GM18951 (cell line): ENCODE results near the gene NXNL2.

Experiments
- POLR2A ChIP-seq: IDR thresholded peaks from 4 replicates; pipeline ENCODE4 v1.6.1; 2011; ENCODE audit warnings: mild to moderate bottlenecking; ENCODE audit not compliant: insufficient read length, insufficient read depth; ENCODE audit errors: extremely low read depth
- in situ Hi-C: fragments of 300-500 bp; cut with MboI; formaldehyde crosslinking; loops from one replicate; pipeline ENCODE4 v1.12.0; 2022; ENCODE audit warnings: low sequenced_read_pairs, mixed read lengths, inconsistent platforms; ENCODE audit not compliant: unreplicated experiment

Gene NXNL2

DNA sequence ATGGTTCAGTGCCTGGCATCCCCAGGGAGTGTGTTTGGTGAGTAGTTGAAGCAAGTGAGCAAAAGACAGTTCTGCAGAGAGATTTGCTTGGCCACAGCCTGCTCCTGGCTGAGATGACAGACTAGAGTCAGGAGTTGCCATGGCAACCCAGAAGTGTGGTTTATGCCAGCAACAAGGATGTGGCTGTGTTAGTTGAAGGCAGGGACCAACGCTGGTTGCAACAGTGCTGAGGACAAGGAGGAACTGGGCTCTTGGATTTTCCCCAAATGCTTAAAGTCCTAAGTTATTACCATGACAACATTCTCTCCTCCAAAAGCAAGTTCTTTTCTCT lies 2.7 kb downstream of the NXNL2 start:
- in situ Hi-C loops: no loop called here
- no peak for TF ChIP-seq POLR2A

DNA sequence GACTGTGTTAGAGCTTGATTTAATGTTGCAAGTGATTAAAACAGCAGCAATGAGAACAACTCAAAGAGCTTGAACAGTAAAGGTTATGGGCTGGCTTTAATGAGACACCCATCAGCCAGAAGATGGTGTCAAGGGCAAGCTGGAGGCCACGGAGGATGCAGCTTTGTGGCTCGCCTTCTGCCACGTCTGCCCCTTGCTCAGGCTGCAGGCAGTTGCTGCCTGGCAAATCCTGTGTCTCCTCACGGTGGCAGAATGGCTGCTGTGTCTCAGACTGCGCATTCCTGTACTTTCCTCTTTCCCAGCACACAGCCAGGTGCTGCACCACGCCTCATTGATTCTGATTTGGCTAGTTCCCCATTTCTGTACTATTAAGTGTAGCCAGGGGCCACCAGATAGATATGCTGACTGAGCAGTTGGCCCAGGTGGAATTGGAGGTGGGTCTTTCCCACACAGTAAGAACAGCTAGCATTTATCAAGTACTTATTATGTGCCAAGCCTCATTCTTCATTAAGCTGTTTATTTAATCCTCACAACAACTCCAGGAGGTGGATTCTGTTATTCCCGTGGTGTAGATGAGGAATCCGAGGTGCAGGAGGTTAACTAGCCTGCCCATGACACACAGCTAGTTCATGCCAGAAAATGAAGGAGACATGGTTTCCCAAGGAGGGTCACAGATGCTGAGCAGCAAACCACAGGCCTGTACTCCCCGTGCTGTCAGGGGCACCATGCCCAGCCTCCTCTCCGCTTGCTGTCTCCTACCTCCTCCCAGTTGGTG lies 3.5 kb downstream of the NXNL2 start:
- no peak for TF ChIP-seq POLR2A
- in situ Hi-C loops: no loop called here

DNA sequence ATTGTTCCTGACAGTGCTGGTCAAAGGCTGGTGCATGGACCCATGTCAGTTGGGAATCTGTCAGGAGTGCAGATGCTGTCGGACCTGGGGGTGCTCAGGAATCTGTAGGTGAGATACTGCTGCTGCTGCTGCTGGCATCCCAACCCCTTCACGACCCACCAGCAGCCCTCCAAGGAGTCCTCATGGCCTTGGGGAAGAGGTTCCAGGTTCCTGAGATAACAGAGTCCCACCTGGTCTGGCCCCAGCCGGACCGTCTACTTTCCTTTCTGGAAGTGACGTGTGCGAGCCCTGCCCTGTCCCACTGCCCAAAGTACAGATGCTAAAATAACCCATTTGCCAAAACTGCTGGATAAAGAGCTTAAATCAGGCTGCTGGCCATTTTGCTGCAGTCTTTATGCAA lies 4.3 kb downstream of the NXNL2 start:
- no peak for TF ChIP-seq POLR2A

DNA sequence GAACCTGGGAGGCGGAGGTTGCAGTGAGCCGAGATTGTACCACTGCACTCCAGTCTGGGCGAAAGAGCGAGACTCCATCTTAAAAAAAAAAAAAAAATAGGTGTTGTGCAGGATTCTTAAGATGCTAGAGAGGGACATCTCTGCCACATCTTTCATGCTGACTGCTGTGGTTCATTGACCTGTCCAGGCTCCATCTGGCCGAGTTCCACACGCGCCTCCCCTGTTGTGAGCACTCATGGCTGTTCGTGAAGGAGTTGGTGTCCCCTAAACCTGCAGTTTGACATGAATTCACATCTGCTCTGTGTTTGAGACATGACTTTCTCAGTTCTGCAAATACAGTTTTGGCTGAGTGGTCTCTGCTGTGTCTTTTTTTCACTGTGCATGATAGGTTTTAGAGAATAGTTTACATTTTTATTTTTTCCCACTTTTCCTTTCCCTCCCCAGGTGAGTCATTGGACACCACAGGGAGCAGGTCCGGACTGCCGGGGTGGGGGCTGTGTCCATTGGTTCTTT lies 5.3 kb downstream of the NXNL2 start:
- TF ChIP-seq POLR2A: no peak
- in situ Hi-C loops: no loop called here

More for the DNA sequence above, 4.3 kb downstream of the NXNL2 start:
- in situ Hi-C loops: no loop called here

DNA sequence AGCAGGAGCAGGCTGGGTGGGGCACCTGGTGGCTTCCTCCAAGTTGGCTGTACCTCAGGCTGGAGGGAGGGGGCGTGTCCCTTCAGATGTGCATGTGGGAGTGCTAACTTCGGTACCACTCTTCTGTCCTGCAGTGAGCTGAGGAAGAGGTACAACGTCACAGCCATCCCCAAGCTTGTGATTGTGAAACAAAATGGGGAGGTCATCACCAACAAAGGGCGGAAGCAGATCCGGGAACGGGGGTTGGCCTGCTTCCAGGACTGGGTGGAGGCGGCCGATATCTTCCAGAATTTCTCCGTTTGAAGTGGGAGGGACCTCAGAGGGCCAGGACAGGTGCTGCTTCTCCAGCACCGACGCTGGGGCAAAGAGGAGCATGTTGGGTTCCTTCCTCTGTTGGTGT lies 9.3 kb downstream of the NXNL2 start:
- no peak for TF ChIP-seq POLR2A
- in situ Hi-C loops: no loop called here

DNA sequence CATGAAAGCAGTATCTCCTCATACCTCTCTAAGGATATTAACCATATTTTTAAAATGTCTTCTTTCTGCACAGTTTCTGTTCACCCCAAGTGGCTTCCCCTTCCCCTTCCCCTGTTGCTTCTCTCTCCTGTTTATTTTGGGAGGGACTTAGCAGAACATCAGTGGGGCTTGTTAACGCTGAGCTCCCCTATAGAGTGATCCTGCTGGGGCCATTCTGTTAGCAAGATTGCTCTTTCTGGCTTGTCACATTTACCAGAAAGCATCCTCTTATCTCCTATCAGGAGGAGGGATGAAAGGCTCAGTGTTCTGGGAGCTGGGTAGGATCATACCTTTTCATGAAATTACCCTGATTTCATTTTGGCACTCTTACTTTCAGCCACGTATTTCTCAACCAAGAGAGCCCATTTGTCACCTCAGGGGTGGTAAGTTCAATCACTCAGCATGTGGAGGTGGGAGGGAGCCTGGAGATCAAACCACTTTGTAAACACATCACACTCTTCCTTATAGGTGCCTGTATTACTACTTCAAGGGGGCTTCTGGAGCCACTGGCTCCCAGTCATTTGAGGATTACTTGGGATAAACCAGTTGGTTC lies 16.7 kb downstream of the NXNL2 start:
- in situ Hi-C loops: no loop called here
- TF ChIP-seq POLR2A: no peak

DNA sequence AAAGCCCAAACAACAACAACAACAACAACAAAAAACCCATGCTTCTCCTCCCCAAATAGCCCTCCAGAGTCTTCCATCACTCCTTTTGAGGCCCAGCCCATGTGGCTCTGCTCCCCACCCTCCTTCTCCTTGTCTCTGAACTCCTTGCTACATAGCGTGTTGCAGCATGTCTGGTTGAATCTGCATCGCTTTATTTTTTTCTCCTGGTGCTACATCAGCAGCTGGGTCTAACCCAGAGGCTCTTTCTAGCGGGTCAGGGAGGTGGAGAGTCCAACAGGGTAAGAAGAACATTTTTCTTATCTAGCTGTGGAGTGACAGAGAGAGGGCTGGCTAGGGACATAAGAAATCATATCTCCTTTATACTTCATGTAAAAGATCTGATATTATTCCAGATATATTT lies 18.4 kb downstream of the NXNL2 start:
- in situ Hi-C loops: no loop called here
- TF ChIP-seq POLR2A: no peak

DNA sequence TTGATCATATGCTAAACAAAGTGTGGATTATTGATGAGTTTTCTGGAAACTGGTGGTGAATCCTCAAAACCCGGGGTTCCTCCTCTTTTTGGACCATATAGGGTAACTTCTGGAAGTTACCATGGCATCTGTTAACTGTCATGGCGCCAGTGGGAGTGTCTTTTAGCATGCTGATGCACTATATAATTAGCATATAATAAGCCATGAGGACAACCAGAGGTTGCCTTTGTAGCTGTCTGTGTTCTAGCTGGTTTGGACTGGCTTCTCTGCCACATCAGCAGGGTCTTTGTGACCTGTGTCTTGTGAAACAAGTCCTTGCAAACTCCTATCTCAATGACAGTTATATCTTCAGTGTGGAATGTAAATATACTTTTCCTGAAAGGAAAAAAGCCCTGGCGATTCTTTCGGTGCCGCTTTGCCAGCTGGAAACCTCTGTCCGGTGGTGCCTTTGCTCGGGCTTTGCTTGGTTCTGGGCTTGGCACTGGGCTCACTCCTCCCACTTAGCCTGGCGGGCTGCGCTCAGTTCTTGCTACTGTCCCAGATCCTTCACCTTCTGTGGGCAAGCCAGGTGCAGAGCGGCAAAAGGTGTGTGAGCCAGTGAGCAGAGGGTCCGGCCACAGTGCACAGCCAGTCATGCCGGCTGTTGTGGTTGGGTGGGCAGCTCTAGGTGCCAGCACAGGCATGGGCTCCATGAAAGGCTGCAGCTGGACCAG lies 20.4 kb downstream of the NXNL2 start:
- no peak for TF ChIP-seq POLR2A
- in situ Hi-C loops: no loop called here

DNA sequence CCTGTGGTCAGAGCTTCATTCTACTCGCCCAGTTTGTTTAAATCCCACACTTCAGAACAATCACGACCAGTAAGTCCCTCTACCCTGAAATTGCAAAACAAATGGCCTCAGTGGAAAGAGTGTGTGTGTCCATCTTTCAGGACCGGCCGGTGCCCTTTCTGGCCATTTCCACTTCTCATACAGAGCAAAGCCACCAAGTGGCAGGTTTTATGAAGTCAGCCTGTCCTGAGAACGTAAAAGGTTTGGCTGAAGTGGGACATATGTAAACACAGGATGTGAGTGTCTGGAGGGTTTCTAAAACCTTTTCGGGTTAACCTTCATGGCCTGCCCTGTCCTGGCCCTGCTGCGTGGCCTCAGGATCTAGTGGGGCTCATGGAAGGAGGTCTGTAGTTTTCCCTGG lies 24.7 kb downstream of the NXNL2 start:
- no peak for TF ChIP-seq POLR2A
- in situ Hi-C loops: no loop called here

DNA sequence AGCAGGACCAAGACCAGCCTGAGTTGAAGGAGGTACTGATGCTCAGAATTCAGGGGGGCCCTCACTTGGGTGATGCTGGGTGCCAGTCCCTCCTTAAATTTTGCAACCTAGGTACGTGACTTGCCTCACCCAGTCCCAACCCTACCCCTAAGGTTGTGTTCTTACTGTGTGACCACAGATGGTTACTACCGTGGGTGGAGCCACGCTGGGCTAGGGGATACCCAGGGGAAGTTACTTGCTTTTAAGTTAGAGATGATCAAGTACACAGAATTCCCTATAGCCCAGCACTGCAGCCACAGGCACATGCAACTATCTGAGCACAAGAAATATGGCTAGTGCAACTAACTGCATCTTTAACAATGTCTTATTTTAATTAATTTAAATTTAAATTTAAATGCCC lies 32.9 kb downstream of the NXNL2 start:
- TF ChIP-seq POLR2A: no peak
- in situ Hi-C loops: no loop called here

DNA sequence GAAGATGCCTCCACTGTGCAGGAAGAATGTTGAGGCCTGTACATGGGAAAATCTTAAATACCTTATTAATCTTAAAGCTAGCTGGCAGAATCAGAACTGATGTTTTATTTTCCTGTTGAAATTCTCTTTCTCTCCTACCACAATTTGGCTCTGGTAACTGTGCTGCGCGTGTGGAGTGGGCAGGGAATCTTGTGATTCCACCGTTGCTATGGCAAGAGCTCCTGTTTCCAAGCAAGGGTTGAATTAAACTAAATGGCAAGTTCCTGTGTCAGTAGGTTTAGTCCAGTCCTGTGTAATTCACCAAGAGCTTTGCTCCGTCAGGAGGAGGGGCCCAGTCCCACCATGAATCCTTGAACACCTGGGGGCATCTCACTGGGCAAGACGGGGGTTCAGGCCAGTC lies 36.4 kb downstream of the NXNL2 start:
- no peak for TF ChIP-seq POLR2A
- in situ Hi-C loops: no loop called here

DNA sequence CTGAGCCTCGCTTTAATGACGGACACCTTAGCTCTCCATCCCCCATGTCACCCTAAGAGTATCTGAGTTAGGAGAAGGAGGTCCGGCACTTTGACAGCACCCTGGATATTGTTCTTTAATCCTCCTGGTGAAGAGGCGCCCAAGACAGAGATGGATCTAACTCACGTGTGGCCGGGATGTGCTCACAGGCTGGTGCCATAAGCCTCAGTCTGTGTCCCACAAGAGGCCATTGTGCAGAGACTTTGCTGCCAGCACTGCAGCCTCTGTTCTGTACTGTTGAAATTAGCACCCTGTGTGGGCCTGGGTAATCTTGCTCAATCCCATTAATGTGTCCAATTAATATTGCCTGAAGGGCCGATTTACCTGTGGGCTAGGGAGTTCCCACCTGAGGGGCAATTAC lies 37.7 kb downstream of the NXNL2 start:
- in situ Hi-C loops: no loop called here
- no peak for TF ChIP-seq POLR2A

DNA sequence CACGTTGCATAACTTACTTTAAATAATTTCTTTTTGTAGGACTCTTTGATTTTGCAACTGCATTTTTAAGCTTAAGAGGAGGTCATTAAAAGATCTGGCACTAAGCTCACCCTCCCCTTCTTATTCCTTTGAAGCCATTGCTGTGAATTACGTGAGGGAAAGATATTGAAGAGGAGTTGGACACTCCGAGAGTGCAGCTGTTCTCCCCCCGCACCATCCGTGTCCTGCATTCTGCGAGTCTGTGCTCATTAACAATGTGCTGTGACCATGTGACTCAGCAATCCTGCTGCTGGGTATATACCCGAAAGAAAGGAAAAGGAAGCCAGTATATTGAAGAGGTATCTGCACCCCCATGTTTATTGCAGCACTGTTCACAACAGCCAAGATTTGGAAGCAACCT lies 40.0 kb downstream of the NXNL2 start:
- in situ Hi-C loops: no loop called here
- no peak for TF ChIP-seq POLR2A
